ENCODE results near the gene RCC2. TPM values are rescaled to one million over a fixed set of nuclear protein-coding genes. Genes with fewer than 3 reads are reported as not detected.

The RCC2 gene
- total RNA-seq, 3 donors from 2014 or later, result 47.1 to 73.3 (median 55.1) TPM

DNA sequence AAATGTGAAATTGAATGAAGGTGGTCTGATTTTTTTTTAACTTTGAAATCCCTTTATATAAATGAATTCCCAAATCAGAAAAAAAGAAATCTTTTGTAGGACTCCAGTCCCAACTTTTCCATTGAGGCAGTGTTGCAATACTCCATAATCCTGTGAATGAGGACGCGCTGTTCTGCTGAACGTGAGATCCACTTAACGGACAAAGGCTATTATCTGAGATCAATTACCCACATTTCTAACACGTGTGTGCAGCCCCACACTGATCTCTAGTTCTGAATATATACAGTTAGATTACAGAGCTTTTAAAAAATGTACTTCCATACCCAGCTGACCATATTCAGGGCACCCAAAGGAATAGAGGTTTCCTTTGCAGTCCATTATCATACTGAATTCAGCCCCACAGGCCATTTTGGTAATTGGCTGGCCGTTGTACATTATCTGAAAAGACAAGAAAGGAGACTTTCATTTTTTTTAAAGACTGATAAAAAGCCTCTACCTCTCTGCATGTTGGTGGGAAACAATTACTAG lies 19.0 kb downstream of the RCC2 start:
- H3K4me3 ChIP-seq, result no peak overlapping the region
- no peaks in the 10 kb centered on the region for H3K4me1 ChIP-seq (ENCODE audit: low read depth)
- H3K36me3 ChIP-seq (ENCODE audit: low read depth), result peaks cover 7% of the 10 kb centered on the region
- ATAC-seq (no peak), DNase-seq (no peak)
- H3K9me3 ChIP-seq, result no peaks in the 10 kb centered on the region
- TF ChIP-seq, protein P1, sequence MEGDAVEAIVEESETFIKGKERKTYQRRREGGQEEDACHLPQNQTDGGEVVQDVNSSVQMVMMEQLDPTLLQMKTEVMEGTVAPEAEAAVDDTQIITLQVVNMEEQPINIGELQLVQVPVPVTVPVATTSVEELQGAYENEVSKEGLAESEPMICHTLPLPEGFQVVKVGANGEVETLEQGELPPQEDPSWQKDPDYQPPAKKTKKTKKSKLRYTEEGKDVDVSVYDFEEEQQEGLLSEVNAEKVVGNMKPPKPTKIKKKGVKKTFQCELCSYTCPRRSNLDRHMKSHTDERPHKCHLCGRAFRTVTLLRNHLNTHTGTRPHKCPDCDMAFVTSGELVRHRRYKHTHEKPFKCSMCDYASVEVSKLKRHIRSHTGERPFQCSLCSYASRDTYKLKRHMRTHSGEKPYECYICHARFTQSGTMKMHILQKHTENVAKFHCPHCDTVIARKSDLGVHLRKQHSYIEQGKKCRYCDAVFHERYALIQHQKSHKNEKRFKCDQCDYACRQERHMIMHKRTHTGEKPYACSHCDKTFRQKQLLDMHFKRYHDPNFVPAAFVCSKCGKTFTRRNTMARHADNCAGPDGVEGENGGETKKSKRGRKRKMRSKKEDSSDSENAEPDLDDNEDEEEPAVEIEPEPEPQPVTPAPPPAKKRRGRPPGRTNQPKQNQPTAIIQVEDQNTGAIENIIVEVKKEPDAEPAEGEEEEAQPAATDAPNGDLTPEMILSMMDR (IDR thresholded peaks at IDR 0.05), result no peak
- intact Hi-C loops (cut with DNase I, micrococcal nuclease), result loop anchor here in 1 of 2 donors (5.0 kb wide), 1 partner anchor 57 kb away; no protein-coding TSS in a partner anchor

- Histone ChIP-seq H3K4me3 (no peak overlapping the region), H3K9me3 (no peaks in the 10 kb centered on the region), H3K4me1 (ENCODE audit: low read depth) (no peaks in the 10 kb centered on the region), H3K36me3 (ENCODE audit: low read depth) (peaks cover 7% of the 10 kb centered on the region)
- ATAC-seq (peak; percentile 94), DNase-seq (peak; percentile 68 to 82 (median 80))
- intact Hi-C loops (cut with DNase I, micrococcal nuclease), result loop anchor here in 1 of 2 donors (5.0 kb wide), 1 partner anchor 58 kb away; no protein-coding TSS in a partner anchor
- TF ChIP-seq, protein P1 (IDR thresholded peaks at IDR 0.05), result peak; percentile 99
These were observed 19.7 kb downstream of the RCC2 start for GRCh38 chr1:17419626-17420328.

GRCh38 chr1:17416389-17416788 lies 23.1 kb downstream of the RCC2 start:
- no peaks in the 10 kb centered on the region for H3K4me1 ChIP-seq (ENCODE audit: low read depth)
- TF ChIP-seq, protein P1 (IDR thresholded peaks at IDR 0.05), result no peak
- ATAC-seq (no peak), DNase-seq (no peak)
- H3K9me3 ChIP-seq, result no peaks in the 10 kb centered on the region
- peaks cover 24% of the 10 kb centered on the region for H3K36me3 ChIP-seq (ENCODE audit: low read depth)
- intact Hi-C loops (cut with DNase I, micrococcal nuclease), result no loop called here
- no peak overlapping the region for H3K4me3 ChIP-seq

GRCh38 chr1:17414022-17414421 lies 25.5 kb downstream of the RCC2 start:
- DNase-seq (no peak), ATAC-seq (no peak)
- no peaks in the 10 kb centered on the region for H3K4me1 ChIP-seq (ENCODE audit: low read depth)
- intact Hi-C loops (cut with DNase I, micrococcal nuclease), result no loop called here
- H3K36me3 ChIP-seq (ENCODE audit: low read depth), result peaks cover 17% of the 10 kb centered on the region
- no peaks in the 10 kb centered on the region for H3K9me3 ChIP-seq
- no peak overlapping the region for H3K4me3 ChIP-seq
- TF ChIP-seq, protein P1 (IDR thresholded peaks at IDR 0.05), result no peak

- no peak for DNase-seq
- no peak overlapping the region for H3K4me3 ChIP-seq
- intact Hi-C loops (cut with DNase I, micrococcal nuclease), result no loop called here
- no peaks in the 10 kb centered on the region for H3K9me3 ChIP-seq
- TF ChIP-seq, protein P1 (IDR thresholded peaks at IDR 0.05), result no peak
- ATAC-seq, result no peak
- H3K36me3 ChIP-seq (ENCODE audit: low read depth), result peaks cover 17% of the 10 kb centered on the region
- no peaks in the 10 kb centered on the region for H3K4me1 ChIP-seq (ENCODE audit: low read depth)
These were observed 27.2 kb downstream of the RCC2 start for GRCh38 chr1:17412093-17412870.

All from mucosa of descending colon (tissue), 3 donors.